MV-4-11 (cell line): ENCODE data around the gene OPTN.

Experiments
- DNase-seq: peaks from one replicate; lab custom pipeline; 2025; lab: John Stamatoyannopoulos, UW

The OPTN gene

DNA sequence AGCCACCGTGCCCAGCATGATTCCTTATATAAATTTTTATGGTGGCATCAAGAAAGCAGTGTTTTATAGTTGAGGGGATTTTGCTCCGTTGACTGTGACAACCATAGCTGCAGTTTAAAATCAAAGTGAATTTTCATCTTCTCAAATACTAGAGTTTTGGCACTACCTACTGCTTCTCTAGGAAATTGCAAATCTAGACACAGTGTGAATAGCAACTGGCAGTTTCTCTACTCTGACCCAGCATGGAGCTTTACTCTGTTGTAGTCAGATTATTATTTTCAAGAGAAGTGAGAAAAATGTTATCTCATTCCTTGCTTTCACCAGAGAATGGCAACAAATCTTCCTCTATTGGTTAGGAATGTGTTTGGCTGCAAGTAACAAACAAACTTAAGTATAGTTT, 84.3 kb downstream of the OPTN start:
- no peak for DNase-seq

DNA sequence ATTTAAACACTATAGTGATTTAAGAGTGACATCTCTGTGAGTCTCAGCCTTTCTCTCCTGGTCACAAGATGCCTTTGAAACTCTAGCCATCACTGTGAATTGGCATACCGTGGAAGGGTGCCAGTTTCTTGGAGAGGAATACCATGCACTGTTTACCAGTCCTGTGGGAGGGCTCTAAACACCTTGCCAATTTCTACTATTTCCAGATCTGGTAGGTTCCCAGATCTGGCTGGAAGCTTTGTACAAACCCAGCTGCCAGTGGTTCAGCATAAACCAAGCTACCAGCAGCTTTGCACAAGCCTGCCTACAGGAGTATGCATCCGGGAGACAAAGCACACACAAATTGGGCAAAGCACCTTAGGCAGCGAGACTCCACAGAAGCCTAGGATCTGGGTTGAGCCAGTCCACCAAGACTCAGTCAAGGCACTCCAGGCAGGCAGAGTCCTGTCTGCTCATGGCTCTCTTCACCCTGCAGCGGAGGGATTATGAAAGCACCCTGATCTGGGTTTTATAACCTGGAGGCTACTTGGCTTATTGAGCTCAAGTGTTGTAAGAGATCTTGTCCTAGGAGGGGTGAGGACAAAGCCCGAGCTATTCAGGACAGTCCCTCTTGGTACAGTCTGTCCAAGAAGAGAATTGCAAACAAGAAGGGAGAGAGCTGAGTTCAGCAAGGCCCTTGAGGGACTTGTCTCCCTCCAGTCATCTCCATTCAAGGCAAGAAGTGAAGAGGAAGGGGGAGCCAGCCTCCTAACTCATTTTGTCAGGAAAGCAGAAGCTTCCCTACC, 85.0 kb downstream of the OPTN start:
- no peak for DNase-seq

DNA sequence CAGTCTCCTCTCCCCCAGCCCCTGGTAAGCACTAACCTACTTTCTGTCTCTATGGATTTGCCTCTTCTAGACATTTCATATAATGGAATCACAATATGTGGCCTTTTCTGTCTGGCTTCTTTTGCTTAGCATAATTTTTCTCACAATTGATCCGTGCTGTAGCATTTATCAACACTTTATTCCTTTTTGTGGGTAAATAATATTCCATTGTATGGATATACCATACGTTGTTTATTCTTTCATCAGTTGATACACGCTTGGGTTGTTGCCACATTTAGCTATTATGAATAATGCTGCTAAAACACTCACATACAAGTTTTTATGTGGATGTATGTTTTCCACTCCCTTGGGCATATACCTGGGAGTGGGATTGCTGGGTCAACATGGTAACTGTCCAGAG, 87.2 kb downstream of the OPTN start:
- no peak for DNase-seq
